ENCODE results near the gene PFKFB4.

DNA sequence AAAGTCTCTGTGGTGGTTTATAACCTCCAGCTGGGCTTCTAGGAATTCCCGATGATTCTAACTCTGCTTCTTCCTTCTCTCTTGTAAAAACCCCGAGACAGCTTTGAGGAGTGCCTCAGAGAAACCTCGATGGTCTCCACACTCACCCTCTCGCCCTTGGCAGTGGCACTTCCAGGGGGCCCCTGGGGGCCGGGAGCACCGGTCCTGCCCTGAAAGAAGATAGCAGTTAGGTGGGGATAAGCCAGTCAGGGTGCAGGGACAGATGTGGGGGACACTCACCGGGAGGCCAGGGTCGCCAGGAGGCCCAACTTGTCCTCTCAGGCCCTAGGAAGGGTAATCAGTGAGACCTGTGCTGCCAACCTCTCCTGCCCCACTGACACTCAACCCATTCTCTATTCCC is 28.8 kb upstream of the PFKFB4 start:
- no peak for TF ChIP-seq YY1 (IDR thresholded peaks at IDR 0.05; ENCODE audit: insufficient read depth, insufficient read length)
- TF ChIP-seq ZNF274 (IDR thresholded peaks at IDR 0.05; ENCODE audit: low read depth, low read length), result no peak
- no peak for TF ChIP-seq SUZ12 (IDR thresholded peaks at IDR 0.05; ENCODE audit: extremely low read depth, insufficient read depth, insufficient read length)

Data from NT2/D1 (cell line).